Astrocyte of the spinal cord (primary cell): ENCODE measurements around the gene FIBP.
"Not testable (repeated sequence)": the region's sequence is repeated elsewhere in the genome, so short reads cannot be mapped to it uniquely, and the experiment has no call there.

Experiments used
- DNase-seq: peaks from one replicate; pipeline ENCODE4 v3.0.0; 2011; ENCODE audit warnings: low read depth, low spot score
- H3K4me3 ChIP-seq: 2 replicates; pipeline ENCODE4 v1.5.1; 2011; ENCODE audit warnings: low read depth, mild to moderate bottlenecking, low read length, moderate library complexity
- CTCF ChIP-seq: IDR thresholded peaks from 2 replicates; pipeline ENCODE4 v1.5.1; 2012; ENCODE audit warnings: low read depth, mild to moderate bottlenecking, low read length, inconsistent platforms
- in situ Hi-C: cut with HindIII; loops from 2 replicates; pipeline ENCODE4 v1.10.0; 2017; ENCODE audit warnings: low sequenced_read_pairs

FIBP gene

GRCh38 chr11:65897020-65897471 is 8.8 kb upstream of the FIBP start:
- DNase-seq = peak; percentile 43
- no peak overlapping the region for H3K4me3 ChIP-seq
- TF ChIP-seq CTCF = no peak
- in situ Hi-C loops = no loop called here

GRCh38 chr11:65896034-65896999 is 8.0 kb upstream of the FIBP start:
- DNase-seq = no peak
- no peak overlapping the region for H3K4me3 ChIP-seq
- in situ Hi-C loops = no loop called here
- no peak for TF ChIP-seq CTCF

GRCh38 chr11:65895482-65895981 is 7.3 kb upstream of the FIBP start:
- in situ Hi-C loops = no loop called here
- H3K4me3 ChIP-seq = no peak overlapping the region
- TF ChIP-seq CTCF = no peak
- no peak for DNase-seq

- DNase-seq = no peak
- no peak for TF ChIP-seq CTCF
- in situ Hi-C loops = no loop called here
- no peak overlapping the region for H3K4me3 ChIP-seq
Measured at GRCh38 chr11:65894034-65894591, 5.8 kb upstream of the FIBP start.

GRCh38 chr11:65892661-65893317 is 4.5 kb upstream of the FIBP start:
- DNase-seq = no peak
- in situ Hi-C loops = no loop called here
- TF ChIP-seq CTCF = no peak
- H3K4me3 ChIP-seq = no peak overlapping the region

- not testable (repeated sequence) for DNase-seq
Measured at GRCh38 chr11:65892137-65892540, 3.9 kb upstream of the FIBP start.

More at GRCh38 chr11:65892137-65892540, 3.9 kb upstream of the FIBP start:
- H3K4me3 ChIP-seq = peak overlapping the region; percentile 59
- in situ Hi-C loops = not testable (repeated sequence)
